Choroid plexus epithelial cell (primary cell): ENCODE results near the gene GLIS2.

ENCODE experiments used
- DNase-seq: peaks from one replicate; pipeline ENCODE4 v3.0.0-alpha.2; 2010; ENCODE audit warnings: low read depth
- H3K4me3 ChIP-seq: 2 replicates; pipeline ENCODE4 v1.5.1; 2011; ENCODE audit warnings: low read depth, mild to moderate bottlenecking, control low read depth, low read length, moderate library complexity
- TF ChIP-seq, protein P1 (sequence below): conservative IDR thresholded peaks from 2 replicates; pipeline ENCODE4 v1.5.1; 2011; ENCODE audit warnings: low read depth, mild to moderate bottlenecking, control low read depth, inconsistent platforms, low read length, moderate library complexity

GLIS2 gene

DNA sequence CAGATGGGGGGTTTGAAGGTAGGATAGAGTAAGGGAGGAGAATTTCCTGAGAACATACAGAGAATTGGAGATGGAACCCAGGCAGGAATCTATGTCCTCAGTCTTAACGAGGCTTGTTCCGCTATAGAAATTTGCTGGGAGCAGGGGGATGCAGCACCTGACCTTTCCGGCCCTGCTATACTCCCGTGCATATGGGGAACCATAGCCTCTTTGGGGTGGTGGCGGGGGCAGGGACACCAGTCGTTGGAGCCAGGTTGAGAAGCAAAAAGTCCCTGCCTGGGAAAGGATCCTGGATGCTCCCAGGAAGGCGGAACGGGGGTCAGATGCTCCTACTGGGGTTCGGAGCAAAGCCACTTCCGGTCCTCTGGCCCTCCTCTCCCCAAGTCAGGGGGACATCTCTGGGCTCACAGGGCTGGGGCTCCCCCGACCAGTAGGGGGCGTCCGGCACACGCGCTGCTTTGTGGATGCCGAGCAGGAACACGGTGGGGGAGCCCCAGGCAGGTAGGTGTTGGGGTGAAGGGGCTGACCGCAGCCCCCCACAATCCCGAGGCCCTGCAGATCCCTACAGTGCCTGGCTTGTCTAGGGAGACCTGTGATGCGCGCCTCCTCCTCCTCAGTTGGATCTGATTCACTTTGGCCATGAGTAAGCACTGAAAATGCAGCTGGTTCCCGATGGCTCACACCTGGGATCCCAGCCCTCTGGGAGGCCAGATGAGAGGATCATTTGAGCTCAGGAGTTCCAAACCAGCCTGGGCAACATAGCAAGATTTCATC, 27.5 kb upstream of the GLIS2 start:
- TF ChIP-seq, protein P1, sequence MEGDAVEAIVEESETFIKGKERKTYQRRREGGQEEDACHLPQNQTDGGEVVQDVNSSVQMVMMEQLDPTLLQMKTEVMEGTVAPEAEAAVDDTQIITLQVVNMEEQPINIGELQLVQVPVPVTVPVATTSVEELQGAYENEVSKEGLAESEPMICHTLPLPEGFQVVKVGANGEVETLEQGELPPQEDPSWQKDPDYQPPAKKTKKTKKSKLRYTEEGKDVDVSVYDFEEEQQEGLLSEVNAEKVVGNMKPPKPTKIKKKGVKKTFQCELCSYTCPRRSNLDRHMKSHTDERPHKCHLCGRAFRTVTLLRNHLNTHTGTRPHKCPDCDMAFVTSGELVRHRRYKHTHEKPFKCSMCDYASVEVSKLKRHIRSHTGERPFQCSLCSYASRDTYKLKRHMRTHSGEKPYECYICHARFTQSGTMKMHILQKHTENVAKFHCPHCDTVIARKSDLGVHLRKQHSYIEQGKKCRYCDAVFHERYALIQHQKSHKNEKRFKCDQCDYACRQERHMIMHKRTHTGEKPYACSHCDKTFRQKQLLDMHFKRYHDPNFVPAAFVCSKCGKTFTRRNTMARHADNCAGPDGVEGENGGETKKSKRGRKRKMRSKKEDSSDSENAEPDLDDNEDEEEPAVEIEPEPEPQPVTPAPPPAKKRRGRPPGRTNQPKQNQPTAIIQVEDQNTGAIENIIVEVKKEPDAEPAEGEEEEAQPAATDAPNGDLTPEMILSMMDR: peak; percentile 96
- DNase-seq: peak; percentile 58
- no peak overlapping the region for H3K4me3 ChIP-seq

DNA sequence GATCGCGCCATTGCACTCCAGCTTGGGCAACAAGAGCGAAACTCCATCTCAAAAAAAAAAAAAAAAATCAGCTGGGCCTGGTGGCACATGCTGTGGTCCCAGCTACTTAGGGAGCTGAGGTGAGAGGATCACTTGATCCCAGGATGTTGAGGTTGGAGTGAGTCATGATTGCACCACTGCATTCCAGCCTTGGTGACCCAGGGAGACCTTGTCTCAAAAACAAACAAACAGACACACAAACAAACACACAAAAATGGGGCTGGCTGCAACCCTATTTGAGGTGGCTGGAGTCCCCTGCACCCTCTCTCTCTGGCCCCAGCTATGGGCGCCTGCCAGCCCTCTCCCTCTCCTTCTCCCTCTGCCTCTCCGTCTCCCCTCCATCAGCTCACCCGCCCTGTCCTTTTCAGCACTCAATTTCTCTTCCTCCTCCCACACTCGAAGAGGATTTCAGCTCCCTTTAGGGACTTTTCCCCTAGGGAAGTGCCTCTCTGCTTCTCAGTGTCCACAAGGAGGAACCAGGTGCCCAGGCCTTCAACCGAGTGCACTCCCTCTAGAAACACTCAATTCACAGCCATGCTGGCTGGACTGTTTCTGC, 25.5 kb upstream of the GLIS2 start:
- no peak overlapping the region for H3K4me3 ChIP-seq
- TF ChIP-seq, protein P1: peak; percentile 54
- DNase-seq: peak; percentile 63

DNA sequence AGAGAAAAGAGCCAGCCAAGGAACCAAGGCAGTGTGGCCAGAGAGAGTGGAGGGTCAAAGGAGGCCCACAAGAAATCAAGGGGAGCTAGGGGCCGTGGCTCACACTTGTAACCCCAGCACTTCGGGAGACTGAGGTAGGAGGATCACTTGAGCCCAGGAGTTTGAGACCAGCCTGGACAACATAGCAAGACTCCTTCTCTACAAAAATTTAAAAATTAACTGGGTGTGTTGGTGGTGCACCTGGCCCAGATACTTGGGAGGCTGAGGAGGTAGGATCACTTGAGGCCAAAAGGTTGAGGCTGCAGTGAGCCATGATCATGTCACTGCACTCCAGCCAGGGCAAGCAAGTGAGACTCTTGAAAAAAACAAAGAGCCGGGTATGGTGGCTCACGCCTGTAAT, 24.2 kb upstream of the GLIS2 start:
- TF ChIP-seq, protein P1: no peak
- no peak for DNase-seq
- H3K4me3 ChIP-seq: no peak overlapping the region

DNA sequence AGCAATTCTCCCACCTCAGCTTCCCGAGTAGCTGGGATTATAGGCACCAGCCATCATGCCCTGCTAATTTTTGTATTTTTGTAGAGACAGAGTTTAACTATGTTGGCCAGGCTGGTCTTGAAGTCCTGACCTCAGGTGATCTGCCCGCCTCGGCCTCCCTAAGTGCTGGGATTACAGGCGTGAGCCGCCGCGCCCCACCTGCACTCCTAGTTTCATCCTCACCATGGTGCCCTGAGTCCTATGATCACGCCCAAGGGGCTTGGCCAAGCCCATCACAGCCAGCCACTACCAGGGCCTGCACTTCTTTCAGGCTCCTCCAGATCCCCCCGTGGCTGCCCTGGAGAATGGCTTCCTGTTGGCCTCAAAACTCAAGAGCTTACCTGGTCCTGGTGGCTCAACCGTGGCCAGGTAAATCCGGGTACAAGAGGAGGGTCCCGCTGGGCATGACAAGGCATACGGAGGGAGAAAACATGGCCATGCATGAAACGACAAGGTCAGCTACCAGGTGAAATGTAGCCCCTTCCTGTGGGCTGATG, 22.6 kb upstream of the GLIS2 start:
- H3K4me3 ChIP-seq: no peak overlapping the region
- DNase-seq: no peak
- TF ChIP-seq, protein P1: no peak

DNA sequence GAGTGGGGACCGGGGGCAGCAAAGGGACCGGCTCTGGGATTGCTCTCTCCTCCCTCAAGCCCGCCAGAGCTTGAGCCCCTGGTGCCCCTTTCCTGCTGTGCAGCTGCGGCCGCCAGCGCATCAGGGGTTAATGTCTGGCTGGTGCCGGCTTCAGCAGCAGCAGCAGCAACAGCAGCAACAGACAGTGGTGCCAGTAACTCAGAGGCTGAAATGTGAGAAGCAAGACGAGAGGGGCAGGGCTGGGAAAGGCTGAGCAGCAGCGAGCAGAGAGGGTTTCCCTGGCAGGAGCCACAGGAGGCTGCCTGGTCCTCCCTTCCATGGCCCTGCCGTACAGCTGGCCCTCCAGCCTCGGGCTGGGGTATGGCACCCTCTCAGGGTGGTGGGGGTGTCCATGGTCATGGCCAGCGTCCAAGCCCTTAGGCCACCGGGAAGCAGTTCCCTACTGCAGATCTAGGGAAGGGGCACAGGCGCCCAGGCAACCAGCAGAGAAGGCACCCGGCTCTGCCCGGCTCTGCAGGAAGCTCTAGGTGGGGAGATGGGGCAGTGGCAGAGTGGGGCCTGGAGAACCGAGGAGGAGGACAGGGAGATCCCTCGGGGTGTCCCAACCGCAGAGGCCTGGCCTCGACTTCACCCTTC, 21.9 kb upstream of the GLIS2 start:
- H3K4me3 ChIP-seq: peak overlapping the region; percentile 17
- TF ChIP-seq, protein P1: no peak
- peak; percentile 87 for DNase-seq

DNA sequence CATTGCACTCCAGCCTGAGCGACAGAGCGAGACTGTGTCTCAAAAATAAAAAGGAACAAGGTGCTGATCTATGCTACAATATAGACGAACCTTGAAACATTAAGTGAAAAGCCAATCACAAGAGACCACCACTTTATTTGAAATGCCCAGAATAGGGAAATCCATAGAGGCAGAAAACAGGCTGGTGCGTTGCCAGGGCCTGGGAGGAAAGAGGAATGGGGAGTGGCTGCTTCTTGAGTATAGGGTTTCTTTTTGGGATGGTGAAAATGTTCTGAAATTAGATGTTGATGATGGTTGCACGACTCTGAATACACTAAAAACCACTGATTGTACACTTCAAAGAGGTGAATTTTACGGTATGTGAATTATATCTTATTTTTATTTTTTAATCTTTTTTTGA, 20.3 kb upstream of the GLIS2 start:
- TF ChIP-seq, protein P1: no peak
- DNase-seq: no peak
- H3K4me3 ChIP-seq: no peak overlapping the region
